Measurements from ENCODE around the gene COPE. TPM values are rescaled to one million over a fixed set of nuclear protein-coding genes. Genes with fewer than 3 reads are reported as not detected.

Gene COPE
- total and polyA plus RNA-seq, 2 donors (not counting 1 experiment from before 2014, with no cell fraction given), result 154 to 279 TPM

GRCh38 chr19:18905513-18906236 is 13.5 kb downstream of the COPE start:
- no peak overlapping the region for H3K27ac Mint-ChIP-seq

More at GRCh38 chr19:18905513-18906236, 13.5 kb downstream of the COPE start:
- CTCF ChIA-PET, result no interaction called here
- TF ChIP-seq CTCF (IDR thresholded peaks at IDR 0.05), result no peak
- no peak for TF ChIP-seq EZH2 (IDR thresholded peaks at IDR 0.05; ENCODE audit: borderline replicate concordance, insufficient read depth, low read depth, low read length, poor library complexity, severe bottlenecking)
- Histone ChIP-seq H3K4me1 (ENCODE audit: control insufficient read depth in 2 of 2, insufficient read depth in 2 of 2, low read length in 2 of 2) (no peaks in the 10 kb centered on the region), H3K9ac (ENCODE audit: low read length) (no peak overlapping the region), H3K4me2 (replicated peaks; ENCODE audit: low read depth, low read length, poor library complexity, severe bottlenecking) (no peak overlapping the region), H4K20me1 (ENCODE audit: control insufficient read depth, insufficient read depth, low read length, poor library complexity, severe bottlenecking) (peaks cover 61% of the 10 kb centered on the region), H3K4me3 (ENCODE audit: control extremely low read depth in 1 of 5, extremely low read depth in 1 of 5, insufficient read depth in 1 of 5, low read depth in 2 of 5, low read length in 4 of 5) (no peak overlapping the region), H2AFZ (ENCODE audit: insufficient read depth, low read depth, low read length, poor library complexity, severe bottlenecking) (no peak overlapping the region), H3K27ac (ENCODE audit: low read length in 2 of 2) (no peak overlapping the region), H3K9me3 (ENCODE audit: control extremely low read depth in 1 of 3, control insufficient read depth in 2 of 3, insufficient read depth in 1 of 3, low read length in 2 of 3) (peaks cover 0 to 2% (median 0%) of the 10 kb centered on the region in 3 donors), H3K36me3 (replicated peaks in 1 of 2; ENCODE audit: control extremely low read depth in 1 of 2, control insufficient read depth in 1 of 2, extremely low read depth in 1 of 2, insufficient read depth in 2 of 2, low read length in 1 of 2) (peaks cover 1 to 71% of the 10 kb centered on the region in 2 experiments), H3K79me2 (ENCODE audit: control insufficient read depth, insufficient read depth, low read length) (peaks cover 20% of the 10 kb centered on the region), H3K27me3 (replicated peaks in 1 of 4; ENCODE audit: control extremely low read depth in 1 of 4, control insufficient read depth in 3 of 4, insufficient read depth in 4 of 4, low read length in 3 of 4) (no peaks in the 10 kb centered on the region)
- Mint-ChIP-seq H3K27me3 (no peaks in the 10 kb centered on the region), H3K4me1 (no peaks in the 10 kb centered on the region), H3K9me3 (ENCODE audit: insufficient read depth) (no peaks in the 10 kb centered on the region), H3K4me3 (no peak overlapping the region)
- 79% methylated on average over 20 of the region's 26 CpGs for WGBS (ENCODE audit: insufficient coverage)
- POLR2A ChIA-PET, result no interaction called here
- intact Hi-C loops (cut with micrococcal nuclease), result no loop called here
- ATAC-seq (ENCODE audit: low read depth) (no peak), DNase-seq (no peak)

All from B cell (primary cell).